Urothelium cell line (cell line): Measurements from ENCODE around the gene ADGRB2.

Experiments used
- DNase-seq: peaks from one replicate; pipeline ENCODE4 v3.0.0; 2011; ENCODE audit warnings: low spot score, mixed read lengths
- FAIRE-seq: peaks from 2 replicates; lab custom pipeline; 2011; peaks lifted over from hg19 to GRCh38; lab: Jason Lieb, UNC

Gene ADGRB2, protein sequence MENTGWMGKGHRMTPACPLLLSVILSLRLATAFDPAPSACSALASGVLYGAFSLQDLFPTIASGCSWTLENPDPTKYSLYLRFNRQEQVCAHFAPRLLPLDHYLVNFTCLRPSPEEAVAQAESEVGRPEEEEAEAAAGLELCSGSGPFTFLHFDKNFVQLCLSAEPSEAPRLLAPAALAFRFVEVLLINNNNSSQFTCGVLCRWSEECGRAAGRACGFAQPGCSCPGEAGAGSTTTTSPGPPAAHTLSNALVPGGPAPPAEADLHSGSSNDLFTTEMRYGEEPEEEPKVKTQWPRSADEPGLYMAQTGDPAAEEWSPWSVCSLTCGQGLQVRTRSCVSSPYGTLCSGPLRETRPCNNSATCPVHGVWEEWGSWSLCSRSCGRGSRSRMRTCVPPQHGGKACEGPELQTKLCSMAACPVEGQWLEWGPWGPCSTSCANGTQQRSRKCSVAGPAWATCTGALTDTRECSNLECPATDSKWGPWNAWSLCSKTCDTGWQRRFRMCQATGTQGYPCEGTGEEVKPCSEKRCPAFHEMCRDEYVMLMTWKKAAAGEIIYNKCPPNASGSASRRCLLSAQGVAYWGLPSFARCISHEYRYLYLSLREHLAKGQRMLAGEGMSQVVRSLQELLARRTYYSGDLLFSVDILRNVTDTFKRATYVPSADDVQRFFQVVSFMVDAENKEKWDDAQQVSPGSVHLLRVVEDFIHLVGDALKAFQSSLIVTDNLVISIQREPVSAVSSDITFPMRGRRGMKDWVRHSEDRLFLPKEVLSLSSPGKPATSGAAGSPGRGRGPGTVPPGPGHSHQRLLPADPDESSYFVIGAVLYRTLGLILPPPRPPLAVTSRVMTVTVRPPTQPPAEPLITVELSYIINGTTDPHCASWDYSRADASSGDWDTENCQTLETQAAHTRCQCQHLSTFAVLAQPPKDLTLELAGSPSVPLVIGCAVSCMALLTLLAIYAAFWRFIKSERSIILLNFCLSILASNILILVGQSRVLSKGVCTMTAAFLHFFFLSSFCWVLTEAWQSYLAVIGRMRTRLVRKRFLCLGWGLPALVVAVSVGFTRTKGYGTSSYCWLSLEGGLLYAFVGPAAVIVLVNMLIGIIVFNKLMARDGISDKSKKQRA (N-terminal part only)

DNA sequence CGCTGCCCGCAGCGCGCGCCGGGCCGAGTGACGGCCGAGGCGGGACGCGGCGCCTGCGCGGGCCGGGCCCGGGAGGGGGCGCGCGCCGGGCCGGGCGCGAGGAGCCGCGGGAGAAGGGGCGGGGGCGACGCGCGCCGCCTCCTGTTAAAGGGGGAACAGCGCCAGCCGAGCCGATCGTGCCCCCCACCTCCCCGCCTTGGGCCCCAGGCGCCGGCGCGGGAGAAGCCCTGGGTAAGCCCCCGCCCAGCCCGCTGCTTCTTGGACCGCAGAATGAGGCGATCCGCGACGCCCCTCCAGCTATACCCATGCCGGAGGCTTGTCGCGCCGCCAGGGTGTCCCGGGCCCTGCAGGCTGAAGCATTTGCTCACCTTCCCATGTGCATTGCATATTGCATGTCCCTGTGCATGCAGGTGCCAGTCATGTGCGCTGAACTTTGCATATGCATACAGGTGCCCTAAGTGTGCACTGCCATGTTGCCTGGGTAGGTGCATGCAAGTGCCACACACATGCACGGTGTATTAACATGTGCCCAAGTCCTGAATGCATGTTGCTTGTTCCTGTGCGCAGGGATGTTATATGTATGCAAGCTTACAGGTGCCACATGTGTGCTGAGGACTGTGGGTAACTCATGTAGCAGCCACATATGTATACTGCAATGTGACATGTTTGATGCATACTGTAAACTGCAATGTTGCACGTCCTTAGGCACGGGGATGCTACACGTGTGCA, at the start of gene ADGRB2:
ADGRB2 (minus strand) TSS at position 29 of the 729 bp plus-strand sequence. CDS start 7,119 bp downstream, outside the sequence.
- FAIRE-seq, result peak; percentile 91
- peak; percentile 77 for DNase-seq

GRCh38 chr1:31812158-31812829, 48.2 kb upstream of the ADGRB2 start:
- DNase-seq, result no peak

DNA sequence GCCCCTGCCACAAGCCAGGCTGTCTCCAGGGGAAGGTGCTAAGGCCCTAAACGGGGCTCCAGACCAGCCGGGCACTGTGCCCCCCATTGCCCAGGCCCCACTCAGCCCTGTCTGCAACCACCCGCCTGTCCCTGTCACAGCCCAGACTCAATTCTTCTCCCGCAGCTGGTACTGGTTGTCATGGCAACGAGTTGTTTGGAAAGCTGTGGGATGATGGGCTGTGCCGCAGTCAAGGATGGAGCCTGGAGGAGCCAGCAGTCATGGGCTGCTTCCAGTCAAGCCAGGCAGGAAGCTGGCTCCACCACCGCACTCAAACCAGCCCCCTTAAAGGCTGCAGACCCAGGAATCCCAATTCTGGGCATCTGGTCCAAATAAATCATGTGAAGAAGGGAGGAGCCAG, 47.5 kb upstream of the ADGRB2 start:
- FAIRE-seq, result peak; percentile 55
- peak; percentile 68 for DNase-seq

More at GRCh38 chr1:31812158-31812829, 48.2 kb upstream of the ADGRB2 start:
- no peak for FAIRE-seq

DNA sequence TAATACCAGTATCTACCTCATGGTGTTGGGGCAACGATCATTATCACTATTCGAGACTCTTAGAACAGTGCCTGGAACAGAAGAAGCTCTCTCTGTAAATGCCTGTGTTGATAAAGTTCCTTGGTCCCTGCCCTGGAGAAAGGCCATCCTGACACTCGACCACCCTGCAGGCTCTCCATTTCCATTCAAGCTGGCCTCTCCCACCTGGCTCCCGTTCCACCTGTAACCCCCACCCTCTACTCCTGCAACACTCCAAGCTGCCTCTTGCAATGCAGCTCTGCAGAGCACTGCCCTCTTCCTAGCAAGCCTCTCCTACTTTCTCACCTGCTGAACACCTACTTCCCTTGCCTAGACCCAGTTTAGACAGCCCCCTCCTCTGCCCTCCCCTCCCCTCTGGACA, 45.6 kb upstream of the ADGRB2 start:
- no peak for DNase-seq
- FAIRE-seq, result no peak

DNA sequence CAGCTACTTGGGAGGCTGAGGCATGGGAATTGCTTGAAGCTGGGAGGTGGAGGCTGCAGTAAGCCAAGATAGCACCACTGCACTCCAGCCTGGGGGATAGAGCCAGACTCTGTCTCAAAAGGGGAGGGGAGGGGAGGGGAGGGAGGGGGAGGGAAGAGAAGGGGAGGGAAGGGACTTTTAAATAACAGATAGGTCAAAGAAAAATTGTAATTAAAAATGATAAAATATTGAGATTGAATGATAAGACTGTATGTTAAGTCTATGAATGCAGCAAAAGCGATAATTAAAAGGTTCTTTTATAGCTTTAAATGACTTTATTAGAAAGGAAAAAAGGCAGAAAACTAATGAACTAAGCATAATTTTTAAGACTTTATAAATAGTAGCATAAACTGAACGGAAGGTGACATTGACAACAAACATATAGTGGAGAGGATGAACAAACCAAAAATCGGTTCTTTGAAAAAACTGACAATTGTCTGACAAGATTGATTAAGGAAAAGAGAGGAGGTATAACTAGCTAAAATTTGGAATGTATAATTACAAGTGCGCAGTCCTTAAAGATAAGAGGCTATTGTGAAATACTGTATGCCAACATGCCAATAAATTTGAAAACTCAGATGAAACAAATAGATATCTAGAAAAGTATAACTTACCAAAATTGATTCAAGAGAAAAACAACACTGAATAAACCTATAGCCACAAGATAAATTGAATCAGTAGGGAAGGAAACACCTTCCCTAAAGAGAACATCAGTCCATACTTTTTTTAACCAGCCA, 43.3 kb upstream of the ADGRB2 start:
- FAIRE-seq (no peak), DNase-seq (no peak)

DNA sequence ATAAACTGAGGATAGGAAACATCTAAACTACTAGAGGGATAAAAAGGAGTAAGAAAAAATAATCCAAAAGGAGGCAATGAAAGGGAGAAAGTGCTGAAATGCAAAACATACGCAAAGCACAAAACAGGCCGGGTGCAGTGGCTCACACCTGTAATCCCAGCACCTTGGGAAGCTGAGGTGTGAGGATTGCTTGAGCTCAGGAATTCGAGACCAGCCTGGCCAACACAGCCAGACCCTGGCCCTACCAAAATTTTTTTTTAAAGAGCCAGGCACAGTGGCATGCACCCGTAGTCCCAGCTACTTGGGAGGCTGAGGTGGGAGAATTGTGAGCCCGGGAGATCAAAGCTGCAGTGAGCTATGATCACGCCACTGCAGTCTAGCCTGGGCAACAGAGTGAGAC, 41.2 kb upstream of the ADGRB2 start:
- FAIRE-seq (no peak), DNase-seq (no peak)

GRCh38 chr1:31804098-31804497, 40.0 kb upstream of the ADGRB2 start:
- DNase-seq (no peak), FAIRE-seq (no peak)

GRCh38 chr1:31803610-31804009, 39.5 kb upstream of the ADGRB2 start:
- FAIRE-seq, result no peak
- no peak for DNase-seq

DNA sequence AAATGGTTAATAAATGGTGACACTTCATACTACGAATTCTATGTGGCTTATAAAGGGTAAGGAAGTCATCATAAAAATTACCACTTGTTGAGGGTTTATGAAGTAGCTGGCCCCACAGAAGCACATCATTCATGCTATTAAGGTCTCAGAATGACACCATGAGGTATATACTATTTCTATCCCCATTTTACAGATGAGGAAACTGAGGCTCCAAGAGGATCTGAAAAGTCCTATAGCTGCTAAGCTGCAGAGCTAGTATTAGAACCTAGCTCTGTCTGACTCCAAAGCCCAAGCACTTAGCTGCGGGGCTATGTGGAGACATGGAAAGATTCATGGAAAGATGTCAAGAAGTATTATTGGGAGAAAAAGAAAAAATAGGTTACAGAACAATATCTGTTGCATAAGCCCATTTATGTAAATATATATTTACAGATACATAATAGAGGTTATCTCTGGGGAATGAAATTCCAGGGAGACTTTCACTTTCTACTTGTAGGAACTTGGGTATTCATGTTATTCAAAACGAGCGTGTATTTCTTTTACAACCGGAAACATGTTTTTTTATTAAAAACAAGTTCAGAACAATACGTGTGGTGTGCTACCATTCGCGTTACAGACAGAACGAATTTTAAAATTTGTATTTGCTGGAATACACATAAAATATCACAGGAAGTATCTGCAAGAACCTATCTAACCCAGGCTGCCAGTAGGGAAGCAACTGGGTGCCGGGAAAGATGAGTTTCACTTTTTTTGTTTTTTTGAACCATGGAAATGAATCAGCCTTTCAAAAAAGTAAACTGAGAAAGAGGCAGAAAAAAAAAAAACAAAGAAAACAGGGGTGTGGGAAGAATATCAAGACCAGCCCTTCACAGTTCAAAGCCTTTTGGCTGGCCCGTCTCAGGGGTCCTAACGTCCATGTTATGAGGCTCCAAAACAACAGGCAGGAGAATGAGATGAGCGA, 38.3 kb upstream of the ADGRB2 start:
- no peak for DNase-seq
- no peak for FAIRE-seq

- DNase-seq (no peak), FAIRE-seq (no peak)
Observed at GRCh38 chr1:31801458-31801857, 37.3 kb upstream of the ADGRB2 start.

DNA sequence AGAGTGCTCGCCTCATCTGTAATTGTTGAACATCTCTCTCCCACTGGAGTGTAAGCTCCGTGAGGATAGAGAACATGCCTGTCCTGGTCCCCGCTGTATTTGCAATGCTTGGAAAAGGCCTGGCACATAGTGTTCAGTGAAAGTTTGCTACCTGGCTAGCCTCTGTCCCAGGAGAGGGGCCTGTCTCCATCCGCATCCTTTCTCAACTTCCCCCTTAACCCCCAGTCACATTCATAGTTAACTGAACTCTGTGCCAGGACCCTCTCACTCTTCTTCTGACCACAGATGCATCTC, 36.5 kb upstream of the ADGRB2 start:
- DNase-seq (no peak), FAIRE-seq (no peak)

- no peak for DNase-seq
- no peak for FAIRE-seq
Observed at GRCh38 chr1:31799895-31800673, 35.9 kb upstream of the ADGRB2 start.

- DNase-seq, result no peak
- FAIRE-seq, result no peak
Observed at GRCh38 chr1:31799196-31799894, 35.2 kb upstream of the ADGRB2 start.

- DNase-seq (peak; percentile 69), FAIRE-seq (peak; percentile 23)
Observed at GRCh38 chr1:31798433-31799195, 34.5 kb upstream of the ADGRB2 start.

DNA sequence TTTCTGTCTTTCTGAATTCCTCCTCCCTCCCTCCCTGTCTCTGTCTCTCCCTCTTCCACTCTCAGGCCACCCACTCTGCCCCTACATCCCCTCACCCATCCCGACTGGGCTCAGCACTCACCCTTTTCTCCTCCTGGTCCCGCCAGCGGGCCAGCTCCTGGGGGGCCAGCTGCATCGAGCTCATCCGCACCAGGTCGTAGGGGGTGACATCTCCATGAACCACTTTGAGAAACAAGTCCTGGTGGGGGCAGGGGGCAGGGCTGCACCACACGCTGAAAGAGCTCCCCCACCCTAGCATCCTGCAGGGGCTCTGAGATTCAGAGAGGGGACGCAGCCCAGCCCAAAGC, 33.9 kb upstream of the ADGRB2 start:
- FAIRE-seq (no peak), DNase-seq (no peak)

DNA sequence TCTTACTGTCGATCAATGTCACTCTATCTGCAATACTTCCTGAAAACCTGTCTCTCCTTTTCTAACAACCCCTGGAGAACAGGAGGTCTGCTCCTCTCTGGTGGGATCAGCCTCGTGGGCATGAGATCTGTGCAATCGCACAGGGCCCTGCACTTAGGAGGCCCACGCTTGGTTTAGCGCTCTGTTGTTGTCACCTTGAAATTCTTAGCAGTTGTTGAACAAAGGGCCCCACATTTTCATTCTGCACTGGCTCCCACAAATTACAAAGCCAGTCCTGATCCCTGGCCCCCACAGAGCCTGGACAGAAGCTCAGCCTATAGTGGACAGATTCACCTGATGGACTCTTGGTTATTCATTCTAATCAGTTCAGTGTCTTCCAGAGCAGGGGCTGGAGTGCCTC, 33.1 kb upstream of the ADGRB2 start:
- FAIRE-seq (no peak), DNase-seq (no peak)
